Heart right ventricle (tissue), 16 donors: Measurements from ENCODE around the gene SOX15. TPM values are rescaled to one million over a fixed set of nuclear protein-coding genes. Genes with fewer than 3 reads are reported as not detected.

Experiments
- ATAC-seq, 8 donors: fragments of 200-7000 bp; cut with Tn5 transposase; one replicate each; pipeline ENCODE4 v1.9.1; 2020; ENCODE audit warnings: mild to moderate bottlenecking in 8 of 8, moderate library complexity in 8 of 8, moderate number of reproducible peaks in 1 of 8
- DNase-seq, 2 donors: peaks; one replicate each; pipeline ENCODE4 v3.0.0-alpha.2; 2020
- H3K27ac ChIP-seq, 10 donors: fragments of 200-600 bp; sonication (generic) in 2 of 10; one replicate each; pipeline versions ENCODE4 v1.5.0 to v1.8.0; 2020 to 2022; ENCODE audit warnings: mild to moderate bottlenecking in 3 of 10
- H3K27me3 ChIP-seq, 7 donors: fragments of 200-600 bp; one replicate each; pipeline ENCODE4 v1.8.0; 2021 to 2022; ENCODE audit warnings: mild to moderate bottlenecking in 2 of 7
- H3K36me3 ChIP-seq, 9 donors: fragments of 200-600 bp; sonication (generic) in 1 of 9; one replicate each; pipeline versions ENCODE4 v1.5.0 to v1.8.0; 2020 to 2022; ENCODE audit warnings: mild to moderate bottlenecking in 2 of 9
- H3K4me1 ChIP-seq, 9 donors: fragments of 200-600 bp; sonication (generic) in 1 of 9; one replicate each; pipeline versions ENCODE4 v1.5.0 to v1.8.0; 2020 to 2022; ENCODE audit warnings: mild to moderate bottlenecking in 4 of 9
- H3K4me3 ChIP-seq, 10 donors: fragments of 200-600 bp; sonication (generic) in 2 of 10; one replicate each; pipeline versions ENCODE4 v1.5.0 to v1.8.0; 2020 to 2022; ENCODE audit warnings: mild to moderate bottlenecking in 7 of 10, moderate library complexity in 2 of 10
- H3K9me3 ChIP-seq, 11 donors: fragments of 200-600 bp in 10 of 11; sonication (generic) in 2 of 11; one replicate each; pipeline versions ENCODE4 v1.5.0 to v1.8.0; 2013 to 2022; ENCODE audit warnings: mild to moderate bottlenecking in 2 of 11, control low read depth in 1 of 11, moderate library complexity in 1 of 11
- CTCF ChIP-seq, 9 donors: fragments of 200-600 bp; sonication (generic) in 2 of 9; IDR thresholded peaks; one replicate each; pipeline versions ENCODE4 v1.5.0 to v1.8.0; 2021 to 2022; ENCODE audit warnings: antibody characterized with exemption in 9 of 9, mild to moderate bottlenecking in 5 of 9, moderate library complexity in 1 of 9
- WGBS, 2 donors: extraction: QIAGEN DNeasy Blood & Tissue Kit; methylation state at CpG; one replicate each; pipeline ENCODE4 v1.1.7; 2013; ENCODE audit warnings: inconsistent platforms in 1 of 2; 5-methylcytosine and 5-hydroxymethylcytosine counted together
- intact Hi-C, 10 donors: fragments of 100-400 bp; cut with DNase I; formaldehyde crosslinking; loops; one replicate each; pipeline versions ENCODE4 v1.11.1 to v1.14.2; 2022
- polyA plus RNA-seq, 2 donors: library from polyadenylated mRNA; stranded (reverse); fragments of 200-250 nt; gene quantifications; one replicate each; pipeline ENCODE4 v1.2.3, GENCODE V29; 2013
- total RNA-seq, 10 donors: library from RNA; stranded (reverse); fragmentation: NEBNext Ultra II Directional in 3 of 10; extraction: Animal tissue kit (Norgen Biotek cat#: 25700) in 3 of 10; gene quantifications; one replicate each; pipeline versions ENCODE4 v1.2.1 to v1.2.4, GENCODE V29; 2021 to 2023
- donor health status: Arrhythmogenic right ventricular cardiomyopathy.
- donor health status: ischemic (EF 13 %, LVEDD 7.1; RV severe dilation, severe dysfunction).
- donor health status: healthy with polysubstance abuse.
- donor health status: DM: no; HTN: yes; CAD: no.
- donor health status: DM: no; HTN: no; CAD: no.
- donor health status: ischemic (EF 25% LVEDD 6.9; RV normal size, moderate dysfunction).
- donor health status: ischemic (EF 25% LVEDD 5.7; RV mildly dilated, moderate dysfunction).
- donor health status: healthy.
- donor health status: DM: yes; HTN: yes; CAD: no.
- donor health status: Ischemic cardiomyopathy.
- donor health status: ischemic (EF 35%, LVEDD 5.7; RV mildly dilated, moderate dysfunction).
- donor health status: nonischemic (EF 11% LVEDD 7.7; RV severe dilation, severe dysfunction).
- donor health status: DM: yes; HTN: yes; CAD: no.
- donor health status: PGD.
- donor health status: ischemic (EF 29% LVEDD 5.4; RV normal size, mild dysfunction).
- donor health status: nonischemic (EF 23%, LVEDD 6.1; RV moderate dilation, normal function).

The SOX15 gene
- total and polyA plus RNA-seq, 12 donors = 0.23 to 2.6 (median 1.2) TPM

GRCh38 chr17:7576432-7576937 is 13.4 kb downstream of the SOX15 start:
- ATAC-seq = no peak
- peak overlapping the region in 1 of 10 donors; percentile 12 for H3K4me3 ChIP-seq
- no peak for TF ChIP-seq CTCF (IDR thresholded peaks at IDR 0.05)
- H3K27ac ChIP-seq = peak overlapping the region in 1 of 10 donors; percentile 1
- 83 to 85% methylated on average over 14 of the region's 14 CpGs for WGBS, 2 donors
- peaks cover 9 to 63% (median 51%) of the 10 kb centered on the region in 9 donors for H3K36me3 ChIP-seq
- H3K4me1 ChIP-seq = peaks cover 17 to 81% (median 42%) of the 10 kb centered on the region in 9 donors
- H3K27me3 ChIP-seq = no peaks in the 10 kb centered on the region
- H3K9me3 ChIP-seq = no peaks in the 10 kb centered on the region
- no peak for DNase-seq
- intact Hi-C loops = loop anchor here in 1 of 10 donors (10.0 kb wide), 1 partner anchor 322 kb away; the partner anchor contains the start of genes CTDNEP1 and ELP5

GRCh38 chr17:7575959-7576358 is 13.9 kb downstream of the SOX15 start:
- Histone ChIP-seq H3K9me3 (no peaks in the 10 kb centered on the region), H3K4me1 (peaks cover 17 to 82% (median 45%) of the 10 kb centered on the region in 9 donors), H3K27me3 (no peaks in the 10 kb centered on the region), H3K36me3 (peaks cover 9 to 63% (median 53%) of the 10 kb centered on the region in 9 donors), H3K4me3 (no peak overlapping the region), H3K27ac (peak overlapping the region in 2 of 10 donors; percentile 53 to 99)
- ATAC-seq = no peak
- intact Hi-C loops = loop anchor here in 1 of 10 donors (10.0 kb wide), 1 partner anchor 321 kb away; the partner anchor contains the start of genes CTDNEP1 and ELP5
- no peak for DNase-seq
- TF ChIP-seq CTCF (IDR thresholded peaks at IDR 0.05) = no peak
- 73 to 75% methylated on average over 7 of the region's 7 CpGs for WGBS, 2 donors

- intact Hi-C loops = loop anchor here in 1 of 10 donors (10.0 kb wide), 1 partner anchor 321 kb away; the partner anchor contains the start of genes CTDNEP1 and ELP5
- DNase-seq (no peak), ATAC-seq (no peak)
- WGBS, 2 donors = 75 to 79% methylated on average over 1 of the region's 1 CpG
- no peak for TF ChIP-seq CTCF (IDR thresholded peaks at IDR 0.05)
- Histone ChIP-seq H3K4me3 (peak overlapping the region in 2 of 10 donors; percentile 94), H3K9me3 (no peaks in the 10 kb centered on the region), H3K27me3 (no peaks in the 10 kb centered on the region), H3K27ac (peak overlapping the region in 2 of 10 donors; percentile 53 to 99), H3K4me1 (peaks cover 17 to 80% (median 45%) of the 10 kb centered on the region in 9 donors), H3K36me3 (peaks cover 9 to 65% (median 58%) of the 10 kb centered on the region in 9 donors)
Measured at GRCh38 chr17:7575481-7575883, 14.4 kb downstream of the SOX15 start.

GRCh38 chr17:7574176-7574953 is 15.5 kb downstream of the SOX15 start:
- Histone ChIP-seq H3K27ac (peak overlapping the region; percentile 95 to 100 (median 99)), H3K36me3 (peaks cover 9 to 77% (median 64%) of the 10 kb centered on the region in 9 donors), H3K4me3 (peak overlapping the region; percentile 87 to 100 (median 98)), H3K27me3 (no peaks in the 10 kb centered on the region), H3K9me3 (no peaks in the 10 kb centered on the region), H3K4me1 (peaks cover 14 to 69% (median 38%) of the 10 kb centered on the region in 9 donors)
- no peak for TF ChIP-seq CTCF (IDR thresholded peaks at IDR 0.05)
- WGBS, 2 donors = 19 to 20% methylated on average over 15 of the region's 15 CpGs
- intact Hi-C loops = loop anchor here in 2 of 10 donors (5.0 to 10.0 kb wide), 2 partner anchors 267 to 320 kb away; partner anchors contain the start of genes CTDNEP1 (in 1 of the 2), EIF5A (in 1 of the 2) and ELP5 (in 1 of the 2)
- ATAC-seq (no peak), DNase-seq (no peak)
